Right lobe of liver (tissue), 4 donors: Measurements from ENCODE around the gene LCMT1.

ENCODE experiments used
- CTCF ChIP-seq, 4 donors: fragments of 200-600 bp in 3 of 4; fragments of 450-650 bp in 1 of 4; IDR thresholded peaks; one replicate each; pipeline versions ENCODE4 v1.5.1 to v1.8.0; 2016 to 2022; ENCODE audit warnings: antibody characterized with exemption in 4 of 4, mild to moderate bottlenecking in 2 of 4
- POLR2A ChIP-seq: fragments of 450-650 bp; IDR thresholded peaks from one replicate; pipeline ENCODE4 v1.6.1; 2017; ENCODE audit warnings: antibody characterized with exemption, mild to moderate bottlenecking
- donor health status: DM: no; HTN: no; CAD: no.
- donor health status: DM: no; HTN: no; CAD: no.
- donor health status: DM: no; HTN: yes; CAD: no.

- TF ChIP-seq POLR2A (no peak), CTCF (IDR thresholded peaks at IDR 0.05) (no peak)
These were observed 30.1 kb downstream of the LCMT1 start for GRCh38 chr16:25141648-25142047.
